MM.1S (cell line): ENCODE data around the gene FUT7.

Experiments
- DNase-seq: peaks from one replicate; pipeline ENCODE4 v3.0.0-alpha.2; 2015
- H2AFZ ChIP-seq: fragments of 300-600 bp; sonication (generic); 2 replicates; pipeline ENCODE4 v1.6.0; 2016; ENCODE audit warnings: antibody characterized with exemption, low read length
- H3F3A ChIP-seq: fragments of 300-600 bp; sonication (generic); 2 replicates; pipeline ENCODE4 v1.6.1; 2016; ENCODE audit warnings: mild to moderate bottlenecking, antibody characterized with exemption, low read length, moderate library complexity, mixed read lengths; ENCODE audit not compliant: insufficient read depth
- H3K27ac ChIP-seq: fragments of 300-600 bp; sonication (generic); 2 replicates; pipeline ENCODE4 v1.5.1; 2016; ENCODE audit warnings: mild to moderate bottlenecking, low read length
- H3K27me3 ChIP-seq: fragments of 300-600 bp; sonication (generic); replicated peaks from 2 replicates; pipeline ENCODE4 v1.6.0; 2016; ENCODE audit warnings: low read length; ENCODE audit not compliant: insufficient read depth
- H3K36me3 ChIP-seq: fragments of 300-600 bp; sonication (generic); replicated peaks from 2 replicates; pipeline ENCODE4 v1.6.1; 2016; ENCODE audit warnings: mild to moderate bottlenecking, low read length, mixed read lengths; ENCODE audit not compliant: insufficient read depth
- H3K4me1 ChIP-seq: fragments of 300-600 bp; sonication (generic); 2 replicates; pipeline ENCODE4 v1.6.1; 2016; ENCODE audit warnings: low read length, mixed read lengths
- H3K4me2 ChIP-seq: fragments of 300-600 bp; sonication (generic); 2 replicates; pipeline ENCODE4 v1.6.0; 2016; ENCODE audit warnings: low read depth, low read length
- H3K4me3 ChIP-seq: fragments of 300-600 bp; sonication (generic); 2 replicates; pipeline ENCODE4 v1.5.1; 2016; ENCODE audit warnings: low read length, mixed read lengths
- H3K79me2 ChIP-seq: fragments of 300-600 bp; sonication (generic); 2 replicates; pipeline ENCODE4 v1.6.1; 2016; ENCODE audit warnings: mixed run types, low read length, mixed read lengths
- H3K9ac ChIP-seq: fragments of 300-600 bp; sonication (generic); 2 replicates; pipeline ENCODE4 v1.6.1; 2016; ENCODE audit warnings: low read length, mixed read lengths
- H3K9me2 ChIP-seq: fragments of 300-600 bp; sonication (generic); replicated peaks from 2 replicates; pipeline ENCODE4 v1.6.1; 2016; ENCODE audit warnings: mild to moderate bottlenecking, low read length, mixed read lengths; ENCODE audit not compliant: insufficient read depth
- H3K9me3 ChIP-seq: fragments of 300-600 bp; sonication (generic); replicated peaks from 2 replicates; pipeline ENCODE4 v1.6.1; 2016; ENCODE audit warnings: mild to moderate bottlenecking, low read length, mixed read lengths; ENCODE audit not compliant: insufficient read depth
- H4K20me1 ChIP-seq: fragments of 300-600 bp; sonication (generic); 2 replicates; pipeline ENCODE4 v1.6.1; 2016; ENCODE audit warnings: mild to moderate bottlenecking, low read length, moderate library complexity, mixed read lengths; ENCODE audit not compliant: insufficient read depth
- EZH2 ChIP-seq: fragments of 300-600 bp; sonication (generic); optimal IDR thresholded peaks from 2 replicates; pipeline ENCODE3; 2017; ENCODE audit warnings: low read depth, mild to moderate bottlenecking, antibody characterized with exemption, low read length, mixed read lengths
- EZH2phosphoT487 ChIP-seq: fragments of 300-600 bp; sonication (generic); IDR thresholded peaks from 2 replicates; pipeline ENCODE4 v1.6.1; 2018; ENCODE audit warnings: antibody characterized with exemption, low read length
- TF ChIP-seq, protein P1 (sequence below): fragments of 300-600 bp; sonication (generic); IDR thresholded peaks from 2 replicates; pipeline ENCODE4 v1.5.1; 2016; ENCODE audit warnings: antibody characterized with exemption, low read length, mixed read lengths

FUT7 gene

DNA sequence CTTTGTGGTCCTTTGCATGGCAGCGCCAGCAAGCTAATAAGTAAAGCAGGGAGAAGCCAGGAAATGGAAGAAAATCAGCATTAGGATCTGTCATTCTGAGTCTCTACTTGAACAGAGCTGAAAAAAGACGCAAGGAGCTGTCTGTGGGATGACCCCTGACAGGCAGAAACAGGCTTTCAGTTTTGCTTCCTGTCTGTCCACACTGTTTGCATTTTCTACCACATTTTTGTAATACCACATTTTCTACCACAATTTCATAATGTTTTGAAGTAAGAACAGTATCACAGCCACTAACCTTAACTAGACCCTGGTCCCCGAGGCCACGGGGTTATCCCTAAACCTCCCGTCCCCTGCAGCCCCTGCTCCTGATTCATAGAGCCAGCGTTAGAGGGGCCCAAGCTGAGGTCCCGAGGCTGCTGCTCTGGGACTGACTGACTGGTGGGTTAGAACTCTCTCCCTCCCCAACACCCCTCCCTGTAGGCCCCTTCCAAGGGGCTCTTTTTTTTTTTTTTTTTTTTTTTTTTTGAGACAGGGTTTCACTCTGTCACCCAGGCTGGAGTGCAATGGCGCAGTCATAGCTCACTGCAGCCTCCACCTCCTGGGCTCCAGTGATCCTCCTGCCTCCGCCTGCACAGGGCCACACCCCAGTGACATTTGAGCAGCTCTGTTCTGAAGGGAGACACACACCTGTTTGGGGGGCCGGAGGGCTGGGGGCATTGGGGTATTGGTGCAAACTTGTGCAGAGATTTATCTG is 31.5 kb downstream of the FUT7 start:
- H3K9me3 ChIP-seq: no peaks in the 10 kb centered on the region
- H3K27me3 ChIP-seq: peaks cover 56% of the 10 kb centered on the region
- 0 out of 2 replicates have a peak overlapping the region, but pooled peaks have one; percentile 1 for H2AFZ ChIP-seq
- H4K20me1 ChIP-seq: no peaks in the 10 kb centered on the region
- H3K9ac ChIP-seq: no peak overlapping the region
- peak overlapping the region; percentile 28; the same call in 1 of the 2 replicates for H3K4me3 ChIP-seq
- peak; percentile 69 for DNase-seq
- peak overlapping the region; percentile 60 for H3K4me2 ChIP-seq
- peaks cover 2% of the 10 kb centered on the region; the same call in 1 of the 2 replicates for H3K4me1 ChIP-seq
- H3K79me2 ChIP-seq: no peaks in the 10 kb centered on the region
- no peaks in the 10 kb centered on the region for H3K36me3 ChIP-seq
- TF ChIP-seq, protein P1, sequence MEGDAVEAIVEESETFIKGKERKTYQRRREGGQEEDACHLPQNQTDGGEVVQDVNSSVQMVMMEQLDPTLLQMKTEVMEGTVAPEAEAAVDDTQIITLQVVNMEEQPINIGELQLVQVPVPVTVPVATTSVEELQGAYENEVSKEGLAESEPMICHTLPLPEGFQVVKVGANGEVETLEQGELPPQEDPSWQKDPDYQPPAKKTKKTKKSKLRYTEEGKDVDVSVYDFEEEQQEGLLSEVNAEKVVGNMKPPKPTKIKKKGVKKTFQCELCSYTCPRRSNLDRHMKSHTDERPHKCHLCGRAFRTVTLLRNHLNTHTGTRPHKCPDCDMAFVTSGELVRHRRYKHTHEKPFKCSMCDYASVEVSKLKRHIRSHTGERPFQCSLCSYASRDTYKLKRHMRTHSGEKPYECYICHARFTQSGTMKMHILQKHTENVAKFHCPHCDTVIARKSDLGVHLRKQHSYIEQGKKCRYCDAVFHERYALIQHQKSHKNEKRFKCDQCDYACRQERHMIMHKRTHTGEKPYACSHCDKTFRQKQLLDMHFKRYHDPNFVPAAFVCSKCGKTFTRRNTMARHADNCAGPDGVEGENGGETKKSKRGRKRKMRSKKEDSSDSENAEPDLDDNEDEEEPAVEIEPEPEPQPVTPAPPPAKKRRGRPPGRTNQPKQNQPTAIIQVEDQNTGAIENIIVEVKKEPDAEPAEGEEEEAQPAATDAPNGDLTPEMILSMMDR: no peak
- no peak for TF ChIP-seq EZH2phosphoT487
- TF ChIP-seq EZH2: no peak
- no peaks in the 10 kb centered on the region for H3K9me2 ChIP-seq
- H3K27ac ChIP-seq: no peak overlapping the region
- peaks cover 2% of the 10 kb centered on the region; the same call in 1 of the 2 replicates for H3F3A ChIP-seq

DNA sequence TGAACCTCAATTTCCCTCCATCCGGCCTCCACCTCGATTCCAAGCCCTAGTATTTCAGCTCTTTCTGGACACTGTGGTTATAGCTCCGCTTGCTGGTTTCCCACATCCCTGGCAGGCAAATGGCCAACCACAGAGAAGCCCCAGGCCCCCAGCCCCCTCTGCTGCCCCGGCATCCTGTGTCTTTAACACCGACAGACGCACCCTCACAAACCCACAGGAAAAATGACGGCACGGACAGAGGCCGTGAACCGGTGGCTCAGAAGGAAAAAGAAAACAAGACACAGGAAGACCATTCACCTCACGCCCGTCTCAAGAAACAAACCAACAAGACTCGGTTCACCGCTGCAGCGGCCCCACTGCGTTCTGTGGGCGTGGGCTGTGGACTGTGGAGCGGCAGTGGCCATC is 34.1 kb downstream of the FUT7 start:
- Histone ChIP-seq H3K27ac (no peak overlapping the region), H3K4me2 (no peak overlapping the region)

GRCh38 chr9:136997371-136997770 is 34.5 kb downstream of the FUT7 start:
- H3K36me3 ChIP-seq: no peaks in the 10 kb centered on the region
- peaks cover 36% of the 10 kb centered on the region for H3K27me3 ChIP-seq
- peaks cover 2% of the 10 kb centered on the region; the same call in 1 of the 2 replicates for H3K4me1 ChIP-seq
- no peak overlapping the region for H3K9ac ChIP-seq
- H3K9me3 ChIP-seq: no peaks in the 10 kb centered on the region
- H3K79me2 ChIP-seq: no peaks in the 10 kb centered on the region
- H4K20me1 ChIP-seq: no peaks in the 10 kb centered on the region
- no peak for DNase-seq
- no peaks in the 10 kb centered on the region for H3K9me2 ChIP-seq
- no peak overlapping the region for H3K4me2 ChIP-seq
- H3K27ac ChIP-seq: no peak overlapping the region
- TF ChIP-seq EZH2 (no peak), EZH2phosphoT487 (no peak)
- TF ChIP-seq, protein P1: no peak
- peaks cover 2% of the 10 kb centered on the region for H3F3A ChIP-seq
- no peak overlapping the region for H3K4me3 ChIP-seq
- H2AFZ ChIP-seq: no peak overlapping the region

More for the DNA sequence above, 34.1 kb downstream of the FUT7 start:
- H3K4me3 ChIP-seq: no peak overlapping the region
- no peak for DNase-seq
- H2AFZ ChIP-seq: no peak overlapping the region
- peaks cover 2% of the 10 kb centered on the region; the same call in 1 of the 2 replicates for H3F3A ChIP-seq
- no peak overlapping the region for H3K9ac ChIP-seq
- peaks cover 40% of the 10 kb centered on the region for H3K27me3 ChIP-seq
- peaks cover 2% of the 10 kb centered on the region; the same call in 1 of the 2 replicates for H3K4me1 ChIP-seq
- no peaks in the 10 kb centered on the region for H3K79me2 ChIP-seq
- no peak for TF ChIP-seq EZH2
- TF ChIP-seq, protein P1: no peak
- no peak for TF ChIP-seq EZH2phosphoT487
- H4K20me1 ChIP-seq: no peaks in the 10 kb centered on the region
- no peaks in the 10 kb centered on the region for H3K36me3 ChIP-seq
- H3K9me3 ChIP-seq: no peaks in the 10 kb centered on the region
- H3K9me2 ChIP-seq: no peaks in the 10 kb centered on the region
